ENCODE measurements around the gene PTPRZ1.

Gene PTPRZ1

GRCh38 chr7:121954803-121955202, 81.8 kb downstream of the PTPRZ1 start:
- DNase-seq (ENCODE audit: low read depth), result peak; percentile 21

GRCh38 chr7:121957626-121958025, 84.7 kb downstream of the PTPRZ1 start:
- no peak for DNase-seq (ENCODE audit: low read depth)

- DNase-seq (ENCODE audit: low read depth), result no peak
These were observed 87.7 kb downstream of the PTPRZ1 start for GRCh38 chr7:121960678-121961077.

- peak; percentile 59 for DNase-seq (ENCODE audit: low read depth)
These were observed 88.3 kb downstream of the PTPRZ1 start for GRCh38 chr7:121961089-121961867.

DNA sequence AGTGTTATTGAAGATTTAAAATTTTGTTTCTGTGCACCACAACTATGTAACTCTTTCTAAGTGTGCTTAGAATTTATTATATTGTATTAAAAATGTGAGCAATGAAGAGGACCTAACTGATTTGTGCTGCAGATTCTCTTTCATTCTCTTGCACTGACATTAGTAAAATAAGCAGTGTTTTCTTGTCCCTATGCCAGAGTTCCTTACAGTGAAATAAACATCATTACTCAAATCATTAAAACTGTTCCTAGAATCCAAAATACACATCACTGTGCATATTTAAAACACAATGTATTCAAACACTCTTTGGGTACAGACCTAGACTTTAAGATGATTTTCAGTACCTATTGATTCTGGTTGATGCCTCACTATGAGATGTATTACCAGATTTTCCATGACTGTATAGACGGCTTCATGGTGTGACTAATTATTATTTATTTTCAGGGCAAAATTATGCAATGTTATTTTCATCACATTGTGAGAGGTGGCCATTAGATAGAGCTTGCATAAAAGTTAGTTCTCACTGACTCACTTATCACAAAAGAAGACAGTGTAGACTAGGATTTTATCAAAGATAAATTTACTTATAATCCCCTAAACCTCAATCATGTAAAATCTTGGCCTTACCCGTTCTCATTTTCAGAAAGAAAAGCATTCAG, 93.4 kb downstream of the PTPRZ1 start:
- DNase-seq (ENCODE audit: low read depth), result no peak

DNA sequence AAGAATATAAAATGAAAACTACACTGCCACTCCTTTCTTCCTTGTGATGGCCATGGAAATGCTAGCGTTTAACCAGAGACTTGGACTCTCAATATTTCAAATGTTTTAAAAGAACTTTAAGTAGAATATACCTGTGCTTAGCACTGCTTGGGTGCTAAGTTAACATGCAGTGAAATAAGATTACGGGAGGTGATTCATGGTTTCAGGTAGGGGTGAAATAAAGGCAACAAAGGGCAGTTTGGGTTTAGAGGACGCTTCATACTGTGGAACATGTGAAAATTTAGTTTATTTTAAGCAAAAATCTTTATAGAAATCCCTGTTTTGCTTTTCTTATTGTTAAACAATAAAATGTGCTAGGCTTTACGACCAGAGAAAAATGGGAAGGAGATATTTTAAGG, 94.0 kb downstream of the PTPRZ1 start:
- DNase-seq (ENCODE audit: low read depth), result no peak

GRCh38 chr7:121985476-121986030, 112.6 kb downstream of the PTPRZ1 start:
- no peak for DNase-seq (ENCODE audit: low read depth)

DNA sequence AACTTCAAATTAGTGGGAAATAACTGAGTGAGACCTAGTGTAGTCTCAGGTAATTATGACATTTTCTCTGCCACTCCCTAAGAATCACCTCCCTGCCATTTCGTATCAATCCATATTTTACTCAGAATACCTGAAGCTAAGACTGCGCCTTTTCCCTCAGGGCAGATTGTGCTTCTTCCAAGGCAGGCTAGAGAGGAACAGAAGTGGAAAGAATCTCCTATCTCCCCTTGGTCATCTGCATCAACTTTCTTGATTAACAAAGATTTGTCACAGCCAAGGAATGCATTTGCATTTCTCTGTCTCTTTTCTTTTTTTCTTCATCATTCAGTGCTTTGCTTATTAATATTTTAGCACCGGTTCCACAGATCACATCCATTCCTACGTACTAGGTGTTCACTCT, 119.1 kb downstream of the PTPRZ1 start:
- no peak for DNase-seq (ENCODE audit: low read depth)

- DNase-seq (ENCODE audit: low read depth), result peak; percentile 68
These were observed 121.9 kb downstream of the PTPRZ1 start for GRCh38 chr7:121994625-121995410.

DNA sequence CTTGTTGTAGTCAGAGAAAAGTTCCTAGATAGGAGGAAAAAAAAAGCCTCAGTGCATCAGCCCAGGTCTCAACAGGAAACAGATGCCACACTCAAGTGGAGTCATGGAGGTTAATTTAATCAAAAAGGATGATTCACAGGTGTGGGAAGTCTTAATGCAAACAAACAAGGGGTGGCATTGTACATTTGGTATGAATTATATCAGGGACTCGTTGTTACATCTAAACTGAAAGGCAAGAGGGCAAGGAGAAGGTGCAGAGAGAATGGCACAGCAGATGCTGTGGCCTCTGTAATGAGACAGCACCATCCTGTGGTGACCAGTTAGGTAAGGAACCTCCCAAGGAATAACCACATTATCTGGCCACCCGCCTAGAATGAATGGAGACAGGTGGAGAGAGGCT, 133.7 kb downstream of the PTPRZ1 start:
- no peak for DNase-seq (ENCODE audit: low read depth)

DNA sequence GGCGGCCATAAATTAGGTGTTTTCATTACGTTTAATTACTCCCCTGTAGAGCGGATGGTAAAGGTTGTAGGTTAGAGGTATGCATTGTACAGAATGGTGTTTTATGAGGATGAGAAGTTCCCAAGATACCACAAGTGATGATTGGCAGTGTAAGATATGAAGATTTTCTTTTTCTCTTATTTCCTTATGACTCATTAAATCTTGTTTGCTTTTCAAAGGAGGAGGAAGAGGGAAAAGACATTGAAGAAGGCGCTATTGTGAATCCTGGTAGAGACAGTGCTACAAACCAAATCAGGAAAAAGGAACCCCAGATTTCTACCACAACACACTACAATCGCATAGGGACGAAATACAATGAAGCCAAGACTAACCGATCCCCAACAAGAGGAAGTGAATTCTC, 137.2 kb downstream of the PTPRZ1 start:
- no peak for DNase-seq (ENCODE audit: low read depth)

DNA sequence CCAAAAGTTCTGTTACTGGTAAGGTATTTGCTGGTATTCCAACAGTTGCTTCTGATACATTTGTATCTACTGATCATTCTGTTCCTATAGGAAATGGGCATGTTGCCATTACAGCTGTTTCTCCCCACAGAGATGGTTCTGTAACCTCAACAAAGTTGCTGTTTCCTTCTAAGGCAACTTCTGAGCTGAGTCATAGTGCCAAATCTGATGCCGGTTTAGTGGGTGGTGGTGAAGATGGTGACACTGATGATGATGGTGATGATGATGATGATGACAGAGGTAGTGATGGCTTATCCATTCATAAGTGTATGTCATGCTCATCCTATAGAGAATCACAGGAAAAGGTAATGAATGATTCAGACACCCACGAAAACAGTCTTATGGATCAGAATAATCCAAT, 140.1 kb downstream of the PTPRZ1 start:
- no peak for DNase-seq (ENCODE audit: low read depth)

DNA sequence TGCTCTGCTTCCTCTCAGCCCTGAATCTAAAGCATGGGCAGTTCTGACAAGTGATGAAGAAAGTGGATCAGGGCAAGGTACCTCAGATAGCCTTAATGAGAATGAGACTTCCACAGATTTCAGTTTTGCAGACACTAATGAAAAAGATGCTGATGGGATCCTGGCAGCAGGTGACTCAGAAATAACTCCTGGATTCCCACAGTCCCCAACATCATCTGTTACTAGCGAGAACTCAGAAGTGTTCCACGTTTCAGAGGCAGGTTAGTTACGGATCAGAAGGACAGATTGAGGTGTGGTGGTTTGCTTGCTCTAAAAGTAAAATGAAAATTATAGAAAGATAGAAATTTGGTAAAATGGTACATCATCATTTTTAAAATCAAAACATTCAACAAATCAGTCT, 140.7 kb downstream of the PTPRZ1 start:
- DNase-seq (ENCODE audit: low read depth), result no peak

DNA sequence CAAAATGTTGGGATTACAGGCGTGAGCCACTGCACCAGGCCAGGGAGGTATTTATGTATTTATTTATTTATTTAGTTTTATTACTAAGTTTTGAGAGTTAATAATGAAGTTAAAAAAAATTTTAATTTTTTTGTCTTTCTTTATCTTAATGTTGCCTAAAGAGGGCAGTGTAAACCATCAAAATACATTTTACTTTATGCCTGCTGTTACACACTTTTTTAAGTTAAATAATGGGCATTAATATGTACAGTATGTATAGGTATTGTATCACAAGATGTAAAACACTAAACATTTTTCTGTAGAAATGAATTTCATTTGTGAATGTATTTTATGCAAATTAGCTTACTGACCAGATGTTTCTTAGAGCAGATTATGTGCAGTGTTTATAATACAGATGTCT, 141.7 kb downstream of the PTPRZ1 start:
- DNase-seq (ENCODE audit: low read depth), result no peak

- DNase-seq (ENCODE audit: low read depth), result no peak
These were observed 145.1 kb downstream of the PTPRZ1 start for GRCh38 chr7:122018032-122018431.

GRCh38 chr7:122027058-122027457, 154.1 kb downstream of the PTPRZ1 start:
- no peak for DNase-seq (ENCODE audit: low read depth)

DNA sequence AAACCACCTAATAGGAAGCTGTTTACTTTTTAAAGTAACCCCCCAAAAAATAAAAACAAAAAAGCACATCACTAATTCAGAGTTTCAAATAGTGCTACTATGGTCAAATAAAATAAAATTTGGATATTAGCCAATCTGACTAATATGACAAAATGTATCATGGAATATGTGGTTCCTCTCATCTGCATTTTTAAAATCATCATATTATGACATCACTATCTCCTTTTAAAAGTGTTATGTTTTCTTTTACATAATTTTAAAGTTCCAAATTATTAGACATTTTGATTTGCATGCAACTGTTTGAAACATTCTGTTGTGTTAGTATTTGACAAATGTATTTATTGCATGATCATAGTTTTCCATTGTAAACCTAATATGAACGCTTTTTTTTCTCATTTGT, 160.7 kb downstream of the PTPRZ1 start:
- DNase-seq (ENCODE audit: low read depth), result no peak

DNA sequence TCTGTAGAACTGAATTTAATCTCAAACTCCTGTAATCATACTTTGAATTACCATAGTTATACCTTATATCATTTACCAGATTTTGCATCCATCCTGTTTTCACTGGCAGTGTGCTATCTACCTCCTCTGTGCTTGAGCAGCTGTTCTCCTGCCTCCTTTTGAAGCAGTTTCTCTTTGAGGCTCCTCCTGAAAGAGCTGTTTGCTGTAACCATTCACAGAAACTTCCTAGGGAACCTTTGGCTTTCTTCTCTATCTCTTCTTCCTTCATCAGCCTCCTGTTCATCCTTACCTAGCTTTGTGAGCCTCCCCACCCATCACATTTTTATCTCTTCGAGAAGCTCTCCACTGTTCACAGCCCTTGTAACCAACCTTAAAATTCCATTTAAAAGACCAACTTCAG, 162.9 kb downstream of the PTPRZ1 start:
- no peak for DNase-seq (ENCODE audit: low read depth)

DNA sequence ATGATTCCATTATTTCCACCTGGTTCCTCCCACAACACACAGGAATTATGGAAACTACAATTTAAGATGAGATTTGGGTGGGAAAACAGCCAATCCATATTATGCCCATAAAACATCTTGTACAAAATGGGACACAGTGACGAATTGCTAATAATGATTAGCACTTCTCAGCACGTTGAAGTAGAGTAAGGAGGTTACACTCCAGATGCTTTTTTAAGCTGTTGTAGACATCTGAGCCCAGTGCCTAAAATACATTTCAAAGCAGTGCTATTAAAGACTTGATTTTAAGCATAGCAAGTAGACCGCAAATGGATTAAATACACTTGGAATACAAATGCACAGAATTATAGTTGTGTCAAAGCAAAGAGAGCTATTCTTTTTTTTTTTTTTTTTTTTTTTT, 165.2 kb downstream of the PTPRZ1 start:
- no peak for DNase-seq (ENCODE audit: low read depth)

DNA sequence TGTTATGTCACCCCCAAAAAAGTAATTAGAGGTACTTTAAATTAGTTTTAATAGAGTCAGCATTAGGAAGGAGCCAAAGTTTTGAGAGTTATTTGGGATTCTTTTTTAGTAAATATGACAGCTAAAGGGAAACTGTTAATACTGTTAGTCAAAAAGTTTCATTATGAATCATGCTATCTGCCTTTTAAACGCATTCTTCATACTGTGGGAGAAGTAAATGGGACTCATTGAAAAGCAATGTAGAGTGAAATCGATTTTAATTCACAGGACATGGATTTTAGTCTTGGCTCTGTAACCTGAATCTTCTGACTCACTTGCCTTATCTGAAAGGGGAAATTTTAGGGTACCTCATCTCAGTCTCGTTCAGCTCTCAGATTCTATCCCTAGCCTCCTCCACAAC, 165.9 kb downstream of the PTPRZ1 start:
- no peak for DNase-seq (ENCODE audit: low read depth)

- DNase-seq (ENCODE audit: low read depth), result no peak
These were observed 167.2 kb downstream of the PTPRZ1 start for GRCh38 chr7:122040147-122040546.

- no peak for DNase-seq (ENCODE audit: low read depth)
These were observed 173.4 kb downstream of the PTPRZ1 start for GRCh38 chr7:122046402-122046801.

DNA sequence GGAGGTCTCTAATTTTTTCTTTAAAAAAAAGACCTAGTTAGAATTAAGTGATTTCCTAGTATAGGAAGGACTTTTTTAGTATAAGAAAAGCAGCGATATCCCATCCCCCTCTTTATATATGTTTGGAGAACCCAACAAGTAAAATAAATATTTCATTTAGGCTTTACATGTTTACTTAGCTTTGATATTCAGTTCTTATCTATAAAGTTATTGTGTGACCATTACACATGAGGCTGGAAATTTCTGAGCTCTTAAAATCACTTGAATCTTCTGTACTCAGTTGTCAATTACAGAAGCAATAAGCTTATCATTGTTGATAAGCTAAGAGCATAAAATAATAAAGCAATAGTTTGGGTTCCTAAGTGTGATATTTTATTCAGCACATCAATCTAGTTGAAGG, 181.4 kb downstream of the PTPRZ1 start:
- DNase-seq (ENCODE audit: low read depth), result no peak

All from stromal cell of bone marrow (primary cell).